DND-41 (cell line): Measurements from ENCODE around the gene KRTAP4-6.

ENCODE experiments used
- ATAC-seq: fragments of 200-7000 bp; cut with Tn5 transposase; 3 replicates; pipeline ENCODE4 v1.9.1; 2021; ENCODE audit warnings: low read depth; ENCODE audit not compliant: insufficient read depth
- DNase-seq: peaks from one replicate; pipeline ENCODE4 v3.0.0-alpha.2; 2020
- H2AFZ ChIP-seq: 2 replicates; pipeline ENCODE4 v1.6.0; 2012; ENCODE audit warnings: low read depth, low read length
- H3K27ac ChIP-seq: 2 replicates; pipeline ENCODE4 v1.5.1; 2012; ENCODE audit warnings: low read length, inconsistent platforms
- H3K27me3 ChIP-seq: fragments of 200-600 bp; sonication (generic); 2 replicates; pipeline ENCODE4 v1.6.0; 2012; ENCODE audit warnings: low read length, mild to moderate bottlenecking, inconsistent platforms; ENCODE audit not compliant: insufficient read depth, poor library complexity
- H3K36me3 ChIP-seq: 2 replicates; pipeline ENCODE4 v1.5.1; 2012; ENCODE audit warnings: low read length, inconsistent platforms; ENCODE audit not compliant: insufficient read depth
- H3K4me1 ChIP-seq: 2 replicates; pipeline ENCODE4 v1.5.1; 2012; ENCODE audit warnings: mild to moderate bottlenecking, low read length; ENCODE audit not compliant: insufficient read depth
- H3K4me2 ChIP-seq: 2 replicates; pipeline ENCODE4 v1.6.0; 2012; ENCODE audit warnings: mild to moderate bottlenecking, moderate library complexity, low read length, inconsistent platforms; ENCODE audit not compliant: insufficient read depth
- H3K4me3 ChIP-seq, 2 experiments: fragments of 200-600 bp in 1 of 2; shearing (Covaris generic) in 1 of 2; 2 replicates each; pipeline ENCODE4 v1.5.1; 2012 to 2016; ENCODE audit warnings: inconsistent platforms in 2 of 2, low read length in 2 of 2, mild to moderate bottlenecking in 2 of 2, low read depth in 1 of 2, moderate library complexity in 1 of 2
- H3K79me2 ChIP-seq: 2 replicates; pipeline ENCODE4 v1.6.0; 2012; ENCODE audit warnings: low read length, inconsistent platforms; ENCODE audit not compliant: insufficient read depth
- H3K9ac ChIP-seq: 2 replicates; pipeline ENCODE4 v1.6.0; 2012; ENCODE audit warnings: low read depth, mild to moderate bottlenecking, inconsistent platforms, low read length, moderate library complexity
- H3K9me3 ChIP-seq: 2 replicates; pipeline ENCODE4 v1.5.1; 2012; ENCODE audit warnings: low read length, moderate library complexity, mild to moderate bottlenecking, inconsistent platforms; ENCODE audit not compliant: insufficient read depth, severe bottlenecking
- H4K20me1 ChIP-seq: 2 replicates; pipeline ENCODE4 v1.6.0; 2012; ENCODE audit warnings: low read length; ENCODE audit not compliant: insufficient read depth
- CTCF ChIP-seq: IDR thresholded peaks from 2 replicates; pipeline ENCODE4 v1.5.1; 2012; ENCODE audit warnings: borderline replicate concordance, low read length, moderate library complexity, mild to moderate bottlenecking; ENCODE audit not compliant: poor library complexity, severe bottlenecking; ENCODE audit errors: extremely low read depth
- EZH2 ChIP-seq: IDR thresholded peaks from 3 replicates; pipeline ENCODE4 v1.6.1; 2012; ENCODE audit warnings: borderline replicate concordance, low read depth, mild to moderate bottlenecking, moderate library complexity, low read length, inconsistent platforms; ENCODE audit not compliant: severe bottlenecking

Gene KRTAP4-6

GRCh38 chr17:41098481-41098880 lies 41.9 kb downstream of the KRTAP4-6 start:
- no peaks in the 10 kb centered on the region for H3K79me2 ChIP-seq
- no peaks in the 10 kb centered on the region for H4K20me1 ChIP-seq
- H2AFZ ChIP-seq = no peak overlapping the region
- no peaks in the 10 kb centered on the region for H3K27me3 ChIP-seq
- no peaks in the 10 kb centered on the region for H3K36me3 ChIP-seq
- H3K4me1 ChIP-seq = no peaks in the 10 kb centered on the region
- no peak overlapping the region for H3K4me2 ChIP-seq
- no peaks in the 10 kb centered on the region for H3K9me3 ChIP-seq
- H3K27ac ChIP-seq = no peak overlapping the region
- ATAC-seq (no peak), DNase-seq (no peak)
- TF ChIP-seq CTCF = no peak
- H3K9ac ChIP-seq = no peak overlapping the region
- H3K4me3 ChIP-seq = no peak overlapping the region

GRCh38 chr17:41098042-41098441 lies 42.3 kb downstream of the KRTAP4-6 start, which contains the start of gene KRTAP4-8:
Gene KRTAP4-8, minus strand, starts transcription at chr17:41098142. Its CDS starts 58 bp downstream, at chr17:41098084.
- TF ChIP-seq CTCF = no peak
- no peak for TF ChIP-seq EZH2
- ATAC-seq = no peak

GRCh38 chr17:41096055-41096454 lies 44.3 kb downstream of the KRTAP4-6 start:
- no peaks in the 10 kb centered on the region for H3K4me1 ChIP-seq
- ATAC-seq (no peak), DNase-seq (no peak)
- H2AFZ ChIP-seq = no peak overlapping the region
- TF ChIP-seq EZH2 (no peak), CTCF (no peak)
- H3K27ac ChIP-seq = no peak overlapping the region
- no peaks in the 10 kb centered on the region for H3K27me3 ChIP-seq
- H3K9ac ChIP-seq = no peak overlapping the region
- no peaks in the 10 kb centered on the region for H3K79me2 ChIP-seq
- H3K9me3 ChIP-seq = no peaks in the 10 kb centered on the region
- no peaks in the 10 kb centered on the region for H3K36me3 ChIP-seq
- H4K20me1 ChIP-seq = no peaks in the 10 kb centered on the region
- H3K4me2 ChIP-seq = no peak overlapping the region
- H3K4me3 ChIP-seq = no peak overlapping the region

More at GRCh38 chr17:41098042-41098441, 42.3 kb downstream of the KRTAP4-6 start, which contains the start of gene KRTAP4-8:
- H3K27me3 ChIP-seq = no peaks in the 10 kb centered on the region
- no peaks in the 10 kb centered on the region for H3K36me3 ChIP-seq
- no peak within 1 kb of the TSS for H3K4me3 ChIP-seq
- no peaks in the 10 kb centered on the region for H3K9me3 ChIP-seq
- DNase-seq = no peak
- H3K9ac ChIP-seq = no peak within 1 kb of the TSS
- no peak within 1 kb of the TSS for H3K27ac ChIP-seq
- H2AFZ ChIP-seq = no peak within 1 kb of the TSS
- H3K4me2 ChIP-seq = no peak within 1 kb of the TSS
- H4K20me1 ChIP-seq = no peaks in the 10 kb centered on the region
- no peaks in the 10 kb centered on the region for H3K4me1 ChIP-seq
- no peaks in the 10 kb centered on the region for H3K79me2 ChIP-seq
